ENCODE data around the gene SYNPR.

DNA sequence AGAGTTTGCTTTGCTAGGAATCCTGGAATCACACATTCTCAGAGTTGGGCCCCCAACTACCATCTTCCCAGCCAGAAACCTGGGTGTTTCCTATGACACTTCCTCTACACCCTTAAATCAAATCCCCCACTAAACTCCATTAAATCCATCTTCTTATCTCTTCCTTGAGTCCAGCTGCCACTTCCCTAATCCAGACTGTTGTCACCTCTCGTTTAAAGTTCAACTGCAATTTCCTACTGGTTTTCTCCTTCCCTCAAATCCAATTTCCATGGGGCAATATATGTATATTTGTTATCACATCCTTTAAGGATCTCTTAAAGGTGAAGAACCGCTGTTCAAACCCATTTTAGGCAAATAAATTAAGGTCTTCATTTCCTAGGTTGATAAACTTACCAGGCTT, 300.8 kb downstream of the SYNPR start:
- TF ChIP-seq POLR2A (IDR thresholded peaks at IDR 0.05; ENCODE audit: low read length) (no peak), GATA1 (IDR thresholded peaks at IDR 0.05; ENCODE audit: low read depth, low read length) (no peak)

All from erythroblast (primary cell).